Esophagus squamous epithelium (tissue), 5 donors: ENCODE measurements around the gene VWCE. TPM values are rescaled to one million over a fixed set of nuclear protein-coding genes. Genes with fewer than 3 reads are reported as not detected.

Experiments used
- DNase-seq: peaks from one replicate; lab custom pipeline; 2025; lab: John Stamatoyannopoulos, UW
- H3K27ac ChIP-seq, 4 donors: fragments of 200-600 bp; sonication (generic); one replicate each; pipeline ENCODE4 v1.5.1; 2016 to 2019; ENCODE audit warnings: mild to moderate bottlenecking in 1 of 4
- H3K27me3 ChIP-seq, 4 donors: fragments of 200-600 bp; sonication (generic); 1 replicate in 3 of 4; 2 replicates in 1 of 4; pipeline versions ENCODE4 v1.5.1 to v1.6.0; 2017 to 2021; ENCODE audit warnings: antibody characterized with exemption in 1 of 4
- H3K36me3 ChIP-seq, 3 donors: fragments of 200-600 bp; sonication (generic); one replicate each; pipeline ENCODE4 v1.5.1; 2016 to 2019
- H3K4me1 ChIP-seq, 3 donors: fragments of 200-600 bp; sonication (generic); one replicate each; pipeline ENCODE4 v1.5.1; 2017 to 2019
- H3K4me3 ChIP-seq, 4 donors: fragments of 200-600 bp; sonication (generic); 1 replicate in 3 of 4; 2 replicates in 1 of 4; pipeline ENCODE4 v1.5.1; 2016 to 2019; ENCODE audit warnings: mild to moderate bottlenecking in 2 of 4, moderate library complexity in 1 of 4
- H3K9me3 ChIP-seq, 3 donors: fragments of 200-600 bp; sonication (generic); one replicate each; pipeline ENCODE4 v1.5.1; 2016 to 2019
- POLR2A ChIP-seq, 4 donors: fragments of 450-650 bp; IDR thresholded peaks; one replicate each; pipeline ENCODE4 v1.6.1; 2017; ENCODE audit warnings: antibody characterized with exemption in 4 of 4, mild to moderate bottlenecking in 4 of 4, moderate library complexity in 3 of 4
- WGBS, 2 donors: methylation state at CpG; one replicate each; pipeline ENCODE4 v1.1.5; 2018; 5-methylcytosine and 5-hydroxymethylcytosine counted together
- intact Hi-C: fragments of 100-400 bp; cut with DNase I; formaldehyde crosslinking; loops from one replicate; pipeline ENCODE4 v1.15.0; 2022
- total RNA-seq, 4 donors: library from RNA; depleted of rRNA; stranded (reverse); fragments of >200 nt; gene quantifications; one replicate each; pipeline ENCODE4 v1.1.0, GENCODE V29; 2016
- TF ChIP-seq, protein P1 (sequence below), 6 experiments: fragments of 450-650 bp in 4 of 6; fragments of 200-600 bp in 2 of 6; sonication (generic) in 2 of 6; IDR thresholded peaks; one replicate each; pipeline ENCODE4 v1.5.1; 2016 to 2019; ENCODE audit warnings: antibody characterized with exemption in 6 of 6, mild to moderate bottlenecking in 4 of 6, moderate library complexity in 4 of 6
- donor health status: DM: yes; HTN: yes; CAD: no.

VWCE gene, protein sequence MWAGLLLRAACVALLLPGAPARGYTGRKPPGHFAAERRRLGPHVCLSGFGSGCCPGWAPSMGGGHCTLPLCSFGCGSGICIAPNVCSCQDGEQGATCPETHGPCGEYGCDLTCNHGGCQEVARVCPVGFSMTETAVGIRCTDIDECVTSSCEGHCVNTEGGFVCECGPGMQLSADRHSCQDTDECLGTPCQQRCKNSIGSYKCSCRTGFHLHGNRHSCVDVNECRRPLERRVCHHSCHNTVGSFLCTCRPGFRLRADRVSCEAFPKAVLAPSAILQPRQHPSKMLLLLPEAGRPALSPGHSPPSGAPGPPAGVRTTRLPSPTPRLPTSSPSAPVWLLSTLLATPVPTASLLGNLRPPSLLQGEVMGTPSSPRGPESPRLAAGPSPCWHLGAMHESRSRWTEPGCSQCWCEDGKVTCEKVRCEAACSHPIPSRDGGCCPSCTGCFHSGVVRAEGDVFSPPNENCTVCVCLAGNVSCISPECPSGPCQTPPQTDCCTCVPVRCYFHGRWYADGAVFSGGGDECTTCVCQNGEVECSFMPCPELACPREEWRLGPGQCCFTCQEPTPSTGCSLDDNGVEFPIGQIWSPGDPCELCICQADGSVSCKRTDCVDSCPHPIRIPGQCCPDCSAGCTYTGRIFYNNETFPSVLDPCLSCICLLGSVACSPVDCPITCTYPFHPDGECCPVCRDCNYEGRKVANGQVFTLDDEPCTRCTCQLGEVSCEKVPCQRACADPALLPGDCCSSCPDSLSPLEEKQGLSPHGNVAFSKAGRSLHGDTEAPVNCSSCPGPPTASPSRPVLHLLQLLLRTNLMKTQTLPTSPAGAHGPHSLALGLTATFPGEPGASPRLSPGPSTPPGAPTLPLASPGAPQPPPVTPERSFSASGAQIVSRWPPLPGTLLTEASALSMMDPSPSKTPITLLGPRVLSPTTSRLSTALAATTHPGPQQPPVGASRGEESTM
- 1 to 10 TPM in 1 of 4 donors, under 1 TPM in 3; 0.09 to 1.5 (median 0.30) TPM for total RNA-seq

DNA sequence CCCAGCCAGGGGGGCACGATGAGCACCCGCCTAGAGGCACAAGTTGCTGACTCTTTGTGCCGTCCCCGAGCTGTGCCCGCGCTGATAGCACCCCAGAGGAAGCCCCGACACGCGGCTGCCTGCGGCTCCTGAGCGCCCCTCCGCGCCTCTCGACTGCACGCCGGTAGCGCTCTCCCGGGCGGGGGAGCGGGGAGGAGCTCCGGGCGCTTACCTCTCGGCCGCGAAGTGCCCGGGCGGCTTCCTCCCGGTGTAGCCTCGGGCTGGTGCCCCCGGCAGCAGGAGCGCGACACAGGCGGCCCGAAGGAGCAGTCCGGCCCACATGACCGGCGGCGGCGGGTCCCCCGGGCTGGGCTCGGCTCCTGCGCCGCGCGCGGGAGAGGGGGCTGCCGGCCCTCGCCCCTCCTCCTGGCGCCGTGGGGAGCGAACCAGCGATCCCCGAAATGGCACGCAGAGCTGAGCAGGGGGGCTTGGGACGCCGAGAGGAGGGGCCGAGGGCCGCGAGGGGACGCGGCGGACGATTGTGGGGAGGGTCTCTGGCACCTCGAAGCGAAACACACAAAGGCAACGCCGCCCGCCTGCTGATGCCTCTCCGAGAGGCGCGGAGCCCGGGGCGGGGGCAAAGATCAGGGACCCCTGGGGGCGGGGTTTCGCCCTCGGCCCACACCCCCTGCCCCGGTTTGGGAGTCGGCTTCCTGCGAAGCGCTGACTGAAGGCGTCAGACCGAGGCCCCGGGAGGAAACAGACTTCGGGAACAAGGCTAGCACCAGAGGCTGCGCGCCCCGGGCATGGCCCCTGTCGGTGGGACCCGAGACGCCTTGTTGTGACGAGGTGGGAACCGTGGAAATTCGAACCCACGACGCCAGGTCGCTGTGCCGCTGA lies at the start of gene VWCE:
TSS of gene VWCE (minus strand) at position 600 of the 879 bp plus-strand sequence. CDS start at position 321, 279 bp downstream.
- DNase-seq, result no peak
- Histone ChIP-seq H3K36me3 (peaks cover 3 to 15% (median 4%) of the 10 kb centered on the region in 3 donors), H3K27me3 (peaks cover 0 to 46% (median 0%) of the 10 kb centered on the region in 4 donors), H3K4me3 (peak within 1 kb of the TSS; percentile 46 to 69 (median 56)), H3K4me1 (peaks cover 29 to 49% (median 37%) of the 10 kb centered on the region in 3 donors), H3K27ac (peak within 1 kb of the TSS in 2 of 4 donors; percentile 18 to 60), H3K9me3 (no peaks in the 10 kb centered on the region)
- 42% methylated on average over 10 of the region's 97 CpGs; no CpG with 5 or more reads in 1 of the 2 donors for WGBS, 2 donors
- TF ChIP-seq, protein P1, sequence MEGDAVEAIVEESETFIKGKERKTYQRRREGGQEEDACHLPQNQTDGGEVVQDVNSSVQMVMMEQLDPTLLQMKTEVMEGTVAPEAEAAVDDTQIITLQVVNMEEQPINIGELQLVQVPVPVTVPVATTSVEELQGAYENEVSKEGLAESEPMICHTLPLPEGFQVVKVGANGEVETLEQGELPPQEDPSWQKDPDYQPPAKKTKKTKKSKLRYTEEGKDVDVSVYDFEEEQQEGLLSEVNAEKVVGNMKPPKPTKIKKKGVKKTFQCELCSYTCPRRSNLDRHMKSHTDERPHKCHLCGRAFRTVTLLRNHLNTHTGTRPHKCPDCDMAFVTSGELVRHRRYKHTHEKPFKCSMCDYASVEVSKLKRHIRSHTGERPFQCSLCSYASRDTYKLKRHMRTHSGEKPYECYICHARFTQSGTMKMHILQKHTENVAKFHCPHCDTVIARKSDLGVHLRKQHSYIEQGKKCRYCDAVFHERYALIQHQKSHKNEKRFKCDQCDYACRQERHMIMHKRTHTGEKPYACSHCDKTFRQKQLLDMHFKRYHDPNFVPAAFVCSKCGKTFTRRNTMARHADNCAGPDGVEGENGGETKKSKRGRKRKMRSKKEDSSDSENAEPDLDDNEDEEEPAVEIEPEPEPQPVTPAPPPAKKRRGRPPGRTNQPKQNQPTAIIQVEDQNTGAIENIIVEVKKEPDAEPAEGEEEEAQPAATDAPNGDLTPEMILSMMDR (IDR thresholded peaks at IDR 0.05), result no peak
- TF ChIP-seq POLR2A (IDR thresholded peaks at IDR 0.05), result no peak
- intact Hi-C loops, result no loop called here

DNA sequence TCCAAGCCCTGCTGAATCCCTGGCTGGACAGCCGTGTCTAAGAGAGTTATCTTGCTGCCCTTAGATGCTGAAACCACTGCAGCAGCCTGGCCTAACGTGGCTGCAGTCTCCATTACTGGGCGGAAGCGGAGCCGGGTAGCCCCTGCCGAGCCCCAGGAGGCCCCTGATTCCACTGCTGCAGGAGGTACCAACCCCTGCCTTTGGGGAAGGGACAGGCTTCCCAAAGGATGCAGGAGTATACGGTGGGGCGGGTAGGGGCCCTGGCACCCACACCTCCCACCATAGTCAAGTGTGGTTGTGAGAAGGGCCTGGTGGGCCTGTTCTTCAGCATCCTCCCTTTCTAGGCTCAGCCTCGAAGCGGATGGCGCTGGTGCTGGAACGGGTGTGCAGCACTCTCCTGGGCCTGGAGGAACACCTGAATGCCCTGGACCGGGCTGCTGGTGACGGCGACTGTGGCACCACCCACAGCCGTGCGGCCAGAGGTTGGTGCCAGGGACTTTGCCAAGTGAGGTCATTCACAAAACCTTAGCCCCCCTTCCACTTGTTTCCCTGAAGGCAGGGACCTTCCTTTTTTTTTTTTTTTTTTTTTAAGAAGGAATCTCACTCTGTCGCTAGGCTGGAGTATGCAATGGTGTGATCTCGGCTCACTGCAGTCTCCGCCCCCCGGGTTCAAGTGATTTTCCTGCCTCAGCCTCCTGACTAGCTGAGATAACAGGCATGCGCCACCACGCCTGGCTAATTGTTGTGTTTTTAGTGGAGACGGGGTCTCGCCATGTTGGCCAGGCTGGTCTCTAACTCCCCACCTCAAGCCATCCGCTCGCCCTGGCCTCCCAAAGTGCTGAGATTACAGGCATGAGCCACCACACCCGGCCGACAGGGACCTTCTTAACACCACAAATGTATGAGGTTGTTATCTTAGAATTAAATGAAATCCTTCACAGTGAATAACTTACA lies 49.0 kb upstream of the VWCE start:
- WGBS, 2 donors, result 88 to 93% methylated on average over 19 to 20 of the region's 29 CpGs
- DNase-seq, result no peak
- no peak overlapping the region for H3K27ac ChIP-seq
- no peaks in the 10 kb centered on the region for H3K27me3 ChIP-seq
- H3K4me3 ChIP-seq, result no peak overlapping the region
- no peaks in the 10 kb centered on the region for H3K9me3 ChIP-seq
- peaks cover 0 to 68% (median 5%) of the 10 kb centered on the region in 3 donors for H3K36me3 ChIP-seq
- H3K4me1 ChIP-seq, result peaks cover 0 to 22% (median 7%) of the 10 kb centered on the region in 3 donors
- TF ChIP-seq POLR2A (IDR thresholded peaks at IDR 0.05), result no peak
- TF ChIP-seq, protein P1 (IDR thresholded peaks at IDR 0.05), result no peak
- intact Hi-C loops, result no loop called here

DNA sequence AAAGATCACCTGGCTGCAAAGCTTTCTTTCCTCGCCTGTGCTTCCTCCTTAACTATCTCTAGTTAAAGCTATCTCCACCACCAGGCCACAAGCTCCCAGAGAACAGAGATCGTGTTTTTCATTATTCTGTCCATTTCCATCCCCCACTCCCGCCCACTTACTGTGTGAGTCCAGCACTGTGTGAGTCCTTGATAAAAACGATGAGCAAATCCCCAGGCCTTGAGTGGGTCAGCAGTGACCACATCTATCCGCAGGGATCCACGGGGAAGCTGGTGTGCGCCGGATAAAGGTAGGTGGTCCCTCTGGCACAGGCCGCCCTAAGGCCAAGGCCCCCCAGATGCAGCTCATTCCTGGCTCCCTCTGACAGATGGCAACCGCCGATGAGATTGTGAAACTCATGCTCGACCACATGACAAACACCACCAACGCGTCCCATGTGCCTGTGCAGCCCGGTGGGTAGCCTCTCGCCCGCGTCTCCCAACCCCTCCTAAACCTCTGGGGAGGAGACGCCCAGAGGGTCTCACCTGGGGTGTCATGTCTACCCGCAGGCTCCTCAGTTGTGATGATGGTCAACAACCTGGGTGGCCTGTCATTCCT lies 47.2 kb upstream of the VWCE start:
- Histone ChIP-seq H3K4me1 (peaks cover 0 to 22% (median 7%) of the 10 kb centered on the region in 3 donors), H3K9me3 (no peaks in the 10 kb centered on the region), H3K4me3 (no peak overlapping the region), H3K36me3 (peaks cover 0 to 66% (median 3%) of the 10 kb centered on the region in 3 donors), H3K27me3 (no peaks in the 10 kb centered on the region), H3K27ac (no peak overlapping the region)
- no peak for TF ChIP-seq POLR2A (IDR thresholded peaks at IDR 0.05)
- TF ChIP-seq, protein P1 (IDR thresholded peaks at IDR 0.05), result no peak
- WGBS, 2 donors, result 91 to 92% methylated on average over 5 to 14 of the region's 20 CpGs
- intact Hi-C loops, result no loop called here
- no peak for DNase-seq

DNA sequence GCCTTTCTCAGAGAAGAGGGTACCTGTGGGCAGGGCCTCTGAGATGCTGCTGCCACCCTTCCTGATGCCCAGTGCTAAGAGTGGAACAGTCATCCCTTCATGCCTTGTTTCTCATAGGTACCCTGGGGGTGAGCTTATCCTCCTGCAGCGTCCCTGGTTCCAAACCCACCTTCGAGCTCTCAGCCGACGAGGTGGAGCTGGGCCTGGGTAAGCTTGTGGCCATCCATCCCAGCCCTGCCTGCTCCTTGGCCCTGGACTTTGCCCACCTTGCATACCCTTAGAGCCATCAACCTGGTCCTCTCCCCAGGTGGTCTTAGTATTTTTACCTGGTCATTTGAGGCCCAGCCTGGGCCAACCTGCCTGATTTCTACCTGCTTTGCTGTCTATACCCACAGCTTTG lies 46.6 kb upstream of the VWCE start:
- no peaks in the 10 kb centered on the region for H3K9me3 ChIP-seq
- H3K27me3 ChIP-seq, result no peaks in the 10 kb centered on the region
- WGBS, 2 donors, result 74 to 84% methylated on average over 3 to 4 of the region's 4 CpGs
- H3K4me1 ChIP-seq, result peaks cover 0 to 22% (median 7%) of the 10 kb centered on the region in 3 donors
- intact Hi-C loops, result no loop called here
- H3K36me3 ChIP-seq, result peaks cover 0 to 65% (median 3%) of the 10 kb centered on the region in 3 donors
- no peak overlapping the region for H3K27ac ChIP-seq
- DNase-seq, result no peak
- TF ChIP-seq, protein P1 (IDR thresholded peaks at IDR 0.05), result no peak
- TF ChIP-seq POLR2A (IDR thresholded peaks at IDR 0.05), result no peak
- H3K4me3 ChIP-seq, result no peak overlapping the region
